ENCODE data around the gene GBP5. TPM values are rescaled to one million over a fixed set of nuclear protein-coding genes. Genes with fewer than 3 reads are reported as not detected.
"Not testable (repeated sequence)": the region's sequence is repeated elsewhere in the genome, so short reads cannot be mapped to it uniquely, and the experiment has no call there.

Gene GBP5
- total and polyA plus RNA-seq, 2 of the 4 experiments (the other 2 are of a cell fraction), result not detected

DNA sequence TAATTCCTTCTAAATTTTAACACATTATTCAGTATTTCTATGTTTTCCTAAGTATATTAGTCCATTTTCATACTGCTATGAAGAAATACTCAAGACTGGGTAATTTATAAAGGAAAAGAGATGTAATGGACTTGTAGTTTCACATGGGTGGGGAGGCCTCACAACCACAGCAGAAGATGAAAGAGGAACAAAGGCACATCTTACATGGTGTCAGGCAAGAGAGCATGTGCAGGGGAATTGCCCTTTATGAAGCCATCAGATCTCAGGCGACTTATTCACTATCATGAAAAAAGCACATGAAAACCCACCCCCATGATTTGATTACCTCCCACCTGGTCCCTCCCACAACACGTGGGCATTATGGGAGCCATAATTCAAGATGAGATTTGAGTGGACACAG, 15.6 kb downstream of the GBP5 start:
- Histone ChIP-seq H2BK120ac (ENCODE audit: low read depth, low read length) (no peak overlapping the region), H2AFZ (replicated peaks; ENCODE audit: low read length, poor library complexity) (no peak overlapping the region), H4K5ac (ENCODE audit: low read depth, low read length) (no peak overlapping the region), H2AK9ac (replicated peaks; ENCODE audit: low read depth, low read length, poor library complexity) (no peak overlapping the region), H3K4me1 (ENCODE audit: control insufficient read depth, insufficient read depth, low read length) (no peaks in the 10 kb centered on the region), H3K14ac (replicated peaks; ENCODE audit: low read depth, low read length) (no peak overlapping the region), H3K18ac (ENCODE audit: low read depth, low read length) (no peak overlapping the region), H3K36me3 (ENCODE audit: control insufficient read depth, insufficient read depth, low read length) (no peaks in the 10 kb centered on the region), H2BK20ac (ENCODE audit: low read depth, low read length) (no peak overlapping the region), H4K91ac (ENCODE audit: insufficient read depth, low read depth, low read length) (no peak overlapping the region), H3K56ac (ENCODE audit: extremely low read depth, insufficient read depth, low read length) (no peak overlapping the region), H3K9ac (ENCODE audit: low read depth, low read length) (no peak overlapping the region), H2BK15ac (ENCODE audit: low read depth, low read length) (no peak overlapping the region), H2BK5ac (ENCODE audit: low read depth, low read length, poor library complexity, severe bottlenecking) (no peak overlapping the region), H3K27ac (ENCODE audit: insufficient read depth, low read length) (no peak overlapping the region), H4K20me1 (ENCODE audit: insufficient read depth, low read length) (no peaks in the 10 kb centered on the region), H3K4me2 (ENCODE audit: low read depth, low read length) (no peak overlapping the region), H3K4me3 (ENCODE audit: insufficient read depth, low read depth, low read length) (no peak overlapping the region), H4K8ac (ENCODE audit: low read depth in 2 of 2, low read length in 2 of 2) (no peak overlapping the region), H3K79me1 (ENCODE audit: low read depth in 1 of 2, low read length in 2 of 2) (no peaks in the 10 kb centered on the region), H3K4ac (ENCODE audit: low read depth, low read length) (no peak overlapping the region), H3K23ac (ENCODE audit: low read depth, low read length) (no peak overlapping the region), H3K9me3 (ENCODE audit: control insufficient read depth, insufficient read depth, low read length) (no peaks in the 10 kb centered on the region), H3K27me3 (ENCODE audit: control insufficient read depth, insufficient read depth, low read length) (no peaks in the 10 kb centered on the region), H3K9me1 (ENCODE audit: insufficient read depth, low read length) (no peaks in the 10 kb centered on the region), H2AK5ac (ENCODE audit: low read depth, low read length) (no peak overlapping the region)
- no peak for DNase-seq
- no TSS peak for BruUV-seq (replicated peaks)
- intact Hi-C loops (cut with micrococcal nuclease) (no loop called here), in situ Hi-C loops (cut with MboI; ENCODE audit: low sequenced_read_pairs) (no loop called here), dilution Hi-C loops (cut with HindIII; ENCODE audit: low sequenced_read_pairs, unreplicated experiment) (no loop called here)
- POLR2A ChIA-PET (ENCODE audit: unreplicated experiment), result no interaction called here
- TF ChIP-seq CHD1 (IDR thresholded peaks at IDR 0.05; ENCODE audit: low read depth, low read length) (no peak), MAZ (IDR thresholded peaks at IDR 0.05; ENCODE audit: borderline replicate concordance, low read depth, low read length) (no peak), RAD21 (IDR thresholded peaks at IDR 0.05; ENCODE audit: low read length) (no peak), CEBPB (IDR thresholded peaks at IDR 0.05; ENCODE audit: low read depth, low read length) (no peak), FOS (IDR thresholded peaks at IDR 0.05; ENCODE audit: low read depth, low read length) (no peak), NFE2L2 (IDR thresholded peaks at IDR 0.05; ENCODE audit: low read depth, low read length) (no peak)
- TF ChIP-seq, protein P1, sequence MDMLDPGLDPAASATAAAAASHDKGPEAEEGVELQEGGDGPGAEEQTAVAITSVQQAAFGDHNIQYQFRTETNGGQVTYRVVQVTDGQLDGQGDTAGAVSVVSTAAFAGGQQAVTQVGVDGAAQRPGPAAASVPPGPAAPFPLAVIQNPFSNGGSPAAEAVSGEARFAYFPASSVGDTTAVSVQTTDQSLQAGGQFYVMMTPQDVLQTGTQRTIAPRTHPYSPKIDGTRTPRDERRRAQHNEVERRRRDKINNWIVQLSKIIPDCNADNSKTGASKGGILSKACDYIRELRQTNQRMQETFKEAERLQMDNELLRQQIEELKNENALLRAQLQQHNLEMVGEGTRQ (IDR thresholded peaks at IDR 0.05; ENCODE audit: low read depth, low read length), result no peak
- TF ChIP-seq, protein P2, sequence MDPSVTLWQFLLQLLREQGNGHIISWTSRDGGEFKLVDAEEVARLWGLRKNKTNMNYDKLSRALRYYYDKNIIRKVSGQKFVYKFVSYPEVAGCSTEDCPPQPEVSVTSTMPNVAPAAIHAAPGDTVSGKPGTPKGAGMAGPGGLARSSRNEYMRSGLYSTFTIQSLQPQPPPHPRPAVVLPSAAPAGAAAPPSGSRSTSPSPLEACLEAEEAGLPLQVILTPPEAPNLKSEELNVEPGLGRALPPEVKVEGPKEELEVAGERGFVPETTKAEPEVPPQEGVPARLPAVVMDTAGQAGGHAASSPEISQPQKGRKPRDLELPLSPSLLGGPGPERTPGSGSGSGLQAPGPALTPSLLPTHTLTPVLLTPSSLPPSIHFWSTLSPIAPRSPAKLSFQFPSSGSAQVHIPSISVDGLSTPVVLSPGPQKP (IDR thresholded peaks at IDR 0.05; ENCODE audit: borderline replicate concordance, low read depth, low read length), result no peak
- CTCF ChIA-PET, result no interaction called here
- ATAC-seq (ENCODE audit: low read depth), result no peak
- no CpG with 5 or more reads among the region's 2 CpGs for WGBS, 2 experiments (ENCODE audit: extremely low coverage in 2 of 2, insufficient read length in 1 of 2)

DNA sequence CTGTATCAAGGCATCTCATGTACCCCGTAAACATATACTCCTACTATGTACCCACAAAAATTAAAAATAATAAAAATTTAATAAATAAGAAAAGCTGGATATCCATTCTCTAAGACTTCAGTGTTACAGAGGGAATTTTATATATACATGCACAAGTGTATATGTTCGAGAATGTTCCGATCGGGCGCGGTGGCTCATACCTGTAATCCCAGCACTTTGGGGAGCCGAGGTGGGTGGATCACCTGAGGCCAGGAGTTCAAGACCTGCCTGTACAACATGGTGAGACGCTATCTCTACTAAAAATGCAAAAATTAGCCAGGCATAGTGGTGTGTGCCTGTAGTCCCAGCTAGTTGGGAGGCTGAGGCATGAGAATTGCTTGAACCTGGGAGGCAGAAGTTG, 17.1 kb downstream of the GBP5 start:
- H2AFZ ChIP-seq (replicated peaks; ENCODE audit: low read length, poor library complexity); H3K36me3 ChIP-seq (ENCODE audit: control insufficient read depth, insufficient read depth, low read length); H3K14ac ChIP-seq (replicated peaks; ENCODE audit: low read depth, low read length); H3K9me3 ChIP-seq (ENCODE audit: control insufficient read depth, insufficient read depth, low read length); H3K23ac ChIP-seq (ENCODE audit: low read depth, low read length); H3K56ac ChIP-seq (ENCODE audit: extremely low read depth, insufficient read depth, low read length); H4K8ac ChIP-seq (ENCODE audit: low read depth in 2 of 2, low read length in 2 of 2); H4K91ac ChIP-seq (ENCODE audit: insufficient read depth, low read depth, low read length); BruUV-seq (replicated peaks); H3K9me1 ChIP-seq (ENCODE audit: insufficient read depth, low read length); H3K4ac ChIP-seq (ENCODE audit: low read depth, low read length); H4K5ac ChIP-seq (ENCODE audit: low read depth, low read length); H3K4me3 ChIP-seq (ENCODE audit: insufficient read depth, low read depth, low read length); H2BK120ac ChIP-seq (ENCODE audit: low read depth, low read length); intact Hi-C loops (cut with micrococcal nuclease); H2AK9ac ChIP-seq (replicated peaks; ENCODE audit: low read depth, low read length, poor library complexity); in situ Hi-C loops (cut with MboI; ENCODE audit: low sequenced_read_pairs); ATAC-seq (ENCODE audit: low read depth); H3K18ac ChIP-seq (ENCODE audit: low read depth, low read length); H3K27me3 ChIP-seq (ENCODE audit: control insufficient read depth, insufficient read depth, low read length); H3K79me1 ChIP-seq (ENCODE audit: low read depth in 1 of 2, low read length in 2 of 2); H3K27ac ChIP-seq (ENCODE audit: insufficient read depth, low read length); dilution Hi-C loops (cut with HindIII; ENCODE audit: low sequenced_read_pairs, unreplicated experiment); DNase-seq; H2AK5ac ChIP-seq (ENCODE audit: low read depth, low read length); H2BK5ac ChIP-seq (ENCODE audit: low read depth, low read length, poor library complexity, severe bottlenecking); H3K9ac ChIP-seq (ENCODE audit: low read depth, low read length); H4K20me1 ChIP-seq (ENCODE audit: insufficient read depth, low read length); POLR2A ChIA-PET (ENCODE audit: unreplicated experiment); H2BK15ac ChIP-seq (ENCODE audit: low read depth, low read length); H2BK20ac ChIP-seq (ENCODE audit: low read depth, low read length); H3K4me2 ChIP-seq (ENCODE audit: low read depth, low read length); H3K4me1 ChIP-seq (ENCODE audit: control insufficient read depth, insufficient read depth, low read length): not testable (repeated sequence)
- CTCF ChIA-PET, result interaction anchor here (0.6 kb wide), 1 partner anchor 44 kb away, joined by 4 read pairs; no protein-coding TSS in a partner anchor
- WGBS, 2 experiments (ENCODE audit: extremely low coverage in 2 of 2, insufficient read length in 1 of 2), result no CpG with 5 or more reads among the region's 8 CpGs

Measured in IMR-90 (cell line).